ACHN (cell line): Measurements from ENCODE around the gene EXPH5.
"Not testable (repeated sequence)": the region's sequence is repeated elsewhere in the genome, so short reads cannot be mapped to it uniquely, and the experiment has no call there.

Experiments
- DNase-seq: peaks from one replicate; pipeline ENCODE4 v3.0.0-alpha.2; 2015
- in situ Hi-C: cut with HindIII; loops from 2 replicates; pipeline ENCODE4 v1.10.0; 2017; ENCODE audit warnings: low sequenced_read_pairs, low pct_ligation_motif_present, low pct_unique_long_range_greater_than_20kb

The EXPH5 gene, protein sequence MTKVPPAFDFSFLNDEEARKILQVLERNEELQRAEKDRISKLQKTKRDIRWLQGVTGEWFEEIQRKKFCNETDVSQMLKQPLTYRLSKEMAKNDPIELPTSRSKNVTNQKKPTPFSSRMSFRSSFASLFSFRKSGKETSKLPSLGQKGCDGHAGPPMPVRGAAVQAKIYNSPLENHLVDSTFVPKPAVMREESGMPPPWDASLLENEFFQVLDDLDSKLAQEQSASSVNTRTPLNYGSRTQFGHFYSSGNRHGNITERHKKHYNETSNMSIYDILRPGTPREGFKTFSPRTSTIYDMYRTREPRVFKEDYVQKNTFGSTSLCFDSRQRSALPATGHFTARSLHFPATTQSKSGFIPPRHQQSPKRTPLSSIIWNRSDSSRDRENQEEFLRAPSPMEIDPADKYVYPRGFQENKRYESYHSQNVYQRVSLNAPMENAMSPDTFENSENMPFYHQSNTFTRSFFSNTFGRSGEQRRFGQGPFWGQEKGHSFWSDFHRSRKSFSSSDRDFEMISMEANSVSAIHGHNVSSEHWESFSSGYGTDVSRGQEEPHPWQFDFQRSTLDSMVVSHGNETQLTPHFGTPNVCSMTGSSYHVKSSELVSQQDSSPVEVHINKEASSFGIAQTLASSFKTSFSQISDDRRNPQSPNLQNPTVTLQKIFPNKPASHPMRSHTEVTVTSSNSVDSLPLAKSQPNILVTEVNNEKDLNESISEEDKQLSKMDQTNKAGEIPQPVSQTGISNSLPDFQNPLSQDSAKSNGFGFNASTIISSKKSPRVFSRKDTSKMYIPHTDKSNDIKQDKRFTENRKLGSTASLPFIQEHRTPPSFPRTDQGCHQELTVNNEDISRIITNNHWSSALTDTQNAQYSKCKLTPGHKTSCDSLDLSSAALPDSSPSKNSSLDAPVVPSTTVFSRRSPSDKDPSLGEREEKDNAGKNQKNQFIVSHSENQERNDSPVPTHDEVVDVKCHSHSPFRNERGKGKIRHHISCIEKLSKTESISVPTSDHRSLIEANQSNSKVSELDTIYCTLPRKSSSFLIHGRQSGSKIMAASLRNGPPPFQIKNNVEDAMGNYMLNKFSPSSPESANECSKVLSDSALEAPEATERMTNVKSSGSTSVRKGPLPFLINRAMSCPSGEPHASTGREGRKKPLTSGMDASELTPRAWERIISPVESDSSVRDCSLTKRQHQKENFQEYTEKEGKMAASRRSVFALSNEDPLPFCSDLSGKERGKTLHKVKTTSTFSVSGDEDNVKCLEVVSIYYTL (N-terminal part only)

DNA sequence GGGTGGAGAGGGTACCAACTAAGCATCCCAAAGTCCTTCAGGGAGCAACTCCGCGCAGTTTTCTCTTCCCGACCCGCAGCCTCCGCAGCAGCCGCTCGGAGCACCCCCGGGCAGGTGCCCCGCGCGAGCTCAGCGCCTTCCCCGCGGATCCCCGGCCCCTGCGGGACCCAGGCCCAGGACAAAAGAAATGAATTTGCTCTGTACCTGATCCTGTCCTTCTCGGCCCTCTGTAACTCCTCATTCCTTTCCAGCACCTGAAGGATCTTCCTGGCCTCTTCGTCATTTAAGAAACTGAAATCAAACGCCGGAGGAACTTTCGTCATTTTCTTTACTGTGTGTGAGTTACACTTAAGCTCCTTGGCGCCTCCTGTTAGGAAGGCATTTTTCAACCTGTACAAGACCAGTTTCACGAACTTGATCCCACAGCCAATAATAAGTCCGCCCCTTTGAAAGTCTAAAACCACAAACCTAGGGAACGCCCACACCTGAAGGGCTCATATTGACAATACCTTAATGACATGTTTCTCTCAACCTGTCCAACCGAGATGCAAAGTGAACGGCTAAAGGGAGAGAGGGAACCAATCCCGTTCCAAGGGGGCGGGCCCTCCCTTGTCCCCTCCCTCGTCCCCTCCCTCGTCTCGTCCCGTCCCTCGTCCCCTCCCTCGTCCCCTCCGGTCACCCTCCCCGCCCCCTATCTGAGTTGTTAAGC lies at the start of gene EXPH5:
Gene EXPH5, minus strand, starts transcription at position 555 of the 709 bp plus-strand sequence. Its CDS starts 232 bp downstream, at position 323.
- peak; percentile 84 for DNase-seq
- in situ Hi-C loops: no loop called here

DNA sequence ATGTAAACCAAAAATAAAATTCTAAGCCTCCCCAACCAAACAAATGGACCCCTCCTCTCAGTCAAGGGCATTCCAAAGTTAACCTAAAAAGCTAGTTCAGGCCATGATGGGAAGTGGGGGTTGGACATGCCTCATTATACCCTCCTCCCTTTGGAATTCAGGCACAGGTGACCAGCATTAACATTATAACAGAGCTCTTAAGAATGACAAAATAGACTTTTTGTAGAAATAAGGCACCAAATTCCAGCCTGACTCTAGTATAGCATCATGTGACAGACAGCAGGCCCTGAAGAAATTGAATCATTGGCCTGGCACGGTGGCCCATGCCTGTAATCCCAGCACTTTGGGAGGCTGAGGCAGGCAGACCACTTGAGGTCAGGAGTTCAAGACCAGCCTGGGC lies 48.2 kb upstream of the EXPH5 start:
- in situ Hi-C loops, DNase-seq: not testable (repeated sequence)

DNA sequence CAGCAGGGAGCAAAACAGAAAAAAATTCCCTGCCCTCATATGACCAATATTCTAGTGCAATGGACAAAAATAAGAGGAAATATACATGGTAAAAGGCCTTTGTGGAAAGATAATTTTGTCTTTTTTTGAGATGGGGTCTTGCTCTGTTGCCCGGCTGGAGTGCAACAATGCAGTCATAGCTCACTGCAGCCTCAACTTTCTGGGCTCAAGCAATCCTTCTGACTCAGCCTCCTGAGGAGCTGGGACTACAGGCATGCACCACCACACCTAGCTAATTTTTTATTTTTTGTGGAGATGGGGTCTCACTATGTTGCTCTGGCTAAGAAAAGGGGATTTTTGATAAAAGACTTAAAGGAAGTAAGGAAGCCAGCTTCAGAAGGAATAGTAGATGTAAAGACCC lies 45.6 kb upstream of the EXPH5 start:
- no peak for DNase-seq
- in situ Hi-C loops: no loop called here

DNA sequence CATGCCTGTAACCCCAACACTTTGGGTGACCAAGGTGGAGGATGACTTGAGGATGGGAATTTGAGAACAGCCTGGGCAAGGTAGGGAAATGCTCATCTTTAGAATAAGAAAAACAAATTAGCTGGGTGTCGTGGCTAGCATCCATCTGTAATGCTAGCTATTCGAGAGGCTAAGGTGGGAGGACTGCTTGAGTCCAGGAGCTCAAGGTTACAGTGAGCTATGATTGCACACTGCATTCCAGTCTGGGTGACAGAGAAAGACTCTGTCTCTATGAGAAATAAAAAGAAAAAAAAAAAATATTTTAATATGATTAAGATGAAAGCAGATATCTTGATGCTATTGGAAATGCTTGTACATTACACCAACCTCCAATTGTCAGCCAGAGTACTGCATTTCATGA lies 42.7 kb upstream of the EXPH5 start:
- DNase-seq: no peak
- in situ Hi-C loops: no loop called here

DNA sequence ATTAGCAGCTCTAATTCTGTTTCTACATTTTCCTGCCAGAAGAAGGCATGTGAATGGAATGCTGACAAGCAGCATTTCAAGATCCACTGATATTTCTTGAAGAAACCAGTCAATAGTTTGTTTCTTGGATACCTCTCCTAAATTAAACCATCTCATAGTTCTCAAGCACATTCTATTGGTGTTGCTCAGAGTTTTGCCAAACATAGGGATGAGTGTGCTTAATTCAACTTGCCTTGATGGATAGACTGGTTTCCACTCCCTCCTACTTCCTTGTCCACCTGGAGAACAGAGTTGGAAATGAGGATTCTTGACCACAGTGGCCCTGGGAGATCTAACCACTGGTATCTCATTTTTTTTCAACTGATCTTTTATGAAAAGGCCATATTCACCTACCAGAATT lies 41.5 kb upstream of the EXPH5 start:
- in situ Hi-C loops: no loop called here
- no peak for DNase-seq

DNA sequence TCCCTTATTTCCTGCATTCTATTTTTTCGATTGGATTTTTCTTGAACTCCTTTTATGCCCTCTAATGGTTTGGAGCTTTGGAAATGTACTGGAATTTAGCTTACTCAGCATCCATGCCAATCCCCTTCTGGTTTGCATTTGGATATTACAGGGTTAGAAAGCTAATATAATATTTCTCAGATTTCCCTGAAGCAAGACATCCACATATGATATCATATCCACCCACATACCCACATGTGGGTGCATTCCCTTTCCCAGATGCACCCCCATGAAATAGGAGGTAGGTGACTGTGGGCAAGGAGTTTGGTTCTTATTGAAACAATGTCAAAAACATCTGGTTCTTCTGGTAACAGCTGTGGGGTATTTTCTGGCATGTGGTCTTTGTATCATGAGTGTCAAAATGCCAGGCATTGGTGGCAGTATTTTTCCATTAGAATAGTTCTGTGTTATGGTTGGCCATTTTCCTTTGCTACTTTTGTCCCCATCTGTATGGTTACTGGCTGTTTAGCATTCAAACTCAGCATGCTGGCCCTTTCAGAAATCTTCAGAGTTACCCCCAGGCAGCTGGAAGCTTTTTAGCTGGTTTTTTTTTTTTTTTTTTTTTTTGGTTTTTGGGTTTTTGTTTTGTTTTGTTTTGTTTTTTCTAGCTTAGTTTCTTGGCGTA lies 38.6 kb upstream of the EXPH5 start:
- DNase-seq: no peak
- in situ Hi-C loops: no loop called here

DNA sequence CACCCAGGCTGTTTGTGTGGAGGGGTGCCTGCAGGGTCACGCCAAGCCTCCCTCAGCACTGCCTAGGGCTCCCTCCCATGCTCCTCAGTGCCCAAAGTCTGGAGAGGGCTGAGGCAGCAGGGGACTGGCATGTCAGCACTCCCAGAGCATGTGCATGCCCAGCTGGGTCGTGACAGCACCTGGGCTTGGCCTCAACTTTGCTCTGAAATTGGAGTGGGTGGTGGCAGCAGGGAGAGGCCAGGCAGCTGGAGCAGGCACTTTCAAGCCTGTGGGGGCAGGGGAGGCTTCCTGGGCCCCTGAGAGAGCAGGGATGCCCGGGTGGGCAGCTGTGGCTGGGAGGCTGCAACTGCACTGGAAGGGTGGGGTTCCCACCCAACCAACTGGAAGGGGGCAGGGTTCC lies 35.7 kb upstream of the EXPH5 start:
- in situ Hi-C loops: no loop called here

DNA sequence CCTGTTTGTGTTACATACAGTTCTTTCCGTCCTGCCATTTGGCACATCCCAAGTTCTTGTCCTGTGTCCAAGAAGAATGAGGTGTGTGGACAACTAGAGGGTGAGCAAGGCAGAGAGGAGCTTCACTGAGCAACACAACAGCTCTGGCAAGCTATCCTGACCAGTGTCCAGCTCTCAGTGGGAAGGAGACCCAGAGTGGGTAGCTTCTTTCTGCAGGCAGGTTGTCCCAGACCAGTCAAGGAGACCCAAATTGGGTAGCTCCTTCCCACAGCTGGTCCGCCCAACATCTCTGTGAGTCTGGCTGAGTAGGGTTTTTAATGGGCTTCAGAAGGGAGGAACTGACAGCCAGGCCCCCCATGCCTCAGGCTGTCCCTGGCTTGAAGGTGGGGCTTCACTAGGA lies 35.2 kb upstream of the EXPH5 start:
- DNase-seq: no peak
- in situ Hi-C loops: no loop called here

More for the DNA sequence above, 35.7 kb upstream of the EXPH5 start:
- DNase-seq: no peak

DNA sequence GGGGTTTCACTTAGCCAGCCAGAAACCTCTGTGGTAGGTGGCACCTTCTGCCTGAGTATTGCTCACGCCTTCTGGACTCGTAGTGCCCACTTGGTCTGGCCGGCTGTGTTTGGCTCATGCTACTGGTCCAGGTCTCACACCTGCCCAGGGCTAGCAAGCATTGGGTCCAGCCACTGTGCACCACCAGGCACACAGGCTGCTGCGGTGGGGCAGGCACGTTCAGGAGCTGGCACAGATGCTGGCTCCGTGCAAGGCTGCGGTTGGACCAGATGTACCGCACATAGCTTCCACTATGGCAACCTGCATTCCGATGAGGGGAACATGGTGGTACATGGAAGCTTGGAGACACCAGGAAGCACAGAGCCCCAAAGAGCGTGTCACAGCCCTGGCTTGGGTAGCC lies 34.8 kb upstream of the EXPH5 start:
- DNase-seq: no peak
- in situ Hi-C loops: no loop called here

DNA sequence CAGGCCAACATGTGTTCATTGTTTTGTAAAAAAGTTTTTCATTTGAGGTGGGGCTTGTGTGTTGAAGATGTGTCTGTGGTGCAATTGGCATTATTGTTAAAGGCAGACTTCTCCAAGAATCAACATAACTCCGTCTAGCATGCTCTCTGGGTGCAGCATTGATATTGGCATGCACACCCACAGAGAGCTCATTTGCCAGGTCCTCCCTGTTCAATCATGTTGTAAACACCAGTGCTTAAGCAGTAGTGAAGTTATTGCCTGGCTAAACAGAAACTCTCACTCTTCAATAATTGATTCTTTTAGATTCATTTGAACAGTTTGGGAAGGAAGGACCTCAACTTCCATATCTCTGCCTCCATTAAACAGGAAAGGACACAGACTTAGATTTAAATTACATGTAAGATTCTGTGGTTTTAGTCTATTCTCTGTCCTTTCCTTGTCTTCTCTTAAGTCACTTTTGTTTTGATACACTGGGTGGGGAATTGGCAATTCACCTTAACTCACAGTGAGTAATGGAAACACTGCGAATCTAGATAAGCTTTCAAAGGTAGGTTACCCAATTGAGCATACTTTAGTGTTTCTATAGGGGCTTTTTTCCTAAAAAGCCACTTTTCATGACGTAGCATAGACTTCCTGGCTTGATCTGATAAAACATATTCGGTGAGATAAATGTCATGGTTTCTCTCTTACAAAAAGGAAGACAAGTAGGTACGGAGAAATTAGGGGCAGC lies 30.8 kb upstream of the EXPH5 start:
- no peak for DNase-seq
- in situ Hi-C loops: no loop called here

DNA sequence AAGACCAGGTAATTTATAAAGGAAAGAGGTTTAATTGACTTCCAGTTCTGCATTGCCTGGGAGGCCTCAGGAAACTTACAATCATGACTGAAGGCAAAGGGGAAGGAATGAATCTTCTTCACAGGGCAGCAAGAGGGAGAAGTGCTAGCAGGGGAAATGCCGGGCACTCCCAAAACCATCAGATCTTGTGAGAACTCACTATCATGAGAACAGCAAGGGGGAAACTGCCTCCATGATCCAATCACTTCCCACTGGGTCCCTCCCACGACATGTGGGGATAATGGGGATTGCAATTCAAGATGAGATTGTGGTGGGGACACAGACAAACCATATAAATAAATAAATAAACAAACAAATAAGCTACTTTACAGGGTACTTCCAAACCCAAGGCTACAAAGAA lies 28.8 kb upstream of the EXPH5 start:
- DNase-seq: no peak
- in situ Hi-C loops: no loop called here

DNA sequence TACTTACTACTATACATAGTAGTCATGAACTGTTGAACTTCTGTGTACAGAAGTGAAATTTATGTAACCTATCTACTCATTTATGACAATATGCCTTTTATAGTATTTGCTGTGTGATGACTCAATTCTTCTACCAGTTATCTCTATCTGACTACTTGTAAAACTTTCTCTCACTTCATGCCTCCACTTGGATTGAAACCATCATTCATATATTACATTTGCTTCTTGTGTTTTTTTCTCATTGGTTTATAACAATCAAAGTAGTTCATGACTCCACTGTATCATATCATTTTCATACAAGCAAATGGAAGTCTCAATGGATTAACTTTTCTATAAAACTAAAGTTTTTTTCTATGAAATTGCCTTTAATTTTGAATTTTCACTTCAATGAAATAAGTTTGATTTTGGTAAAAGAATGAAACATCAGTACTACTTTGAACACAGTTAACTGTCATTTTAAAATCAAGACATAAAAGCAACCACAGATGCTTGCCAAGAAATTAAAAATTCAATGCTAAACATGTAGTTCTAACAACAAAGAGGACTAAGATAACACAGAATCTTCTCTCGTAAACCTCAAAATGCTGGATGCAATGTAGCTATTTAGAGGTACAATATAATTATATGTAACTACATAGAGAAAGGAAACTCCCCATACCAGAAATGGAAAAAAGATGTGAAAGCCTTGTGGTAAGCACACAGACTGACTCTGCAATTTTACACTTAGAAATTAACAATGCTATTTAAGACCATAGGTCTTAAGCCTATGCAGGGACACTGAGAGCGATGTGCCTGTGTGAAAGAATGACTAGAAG lies 27.6 kb upstream of the EXPH5 start:
- in situ Hi-C loops: no loop called here
- DNase-seq: no peak

DNA sequence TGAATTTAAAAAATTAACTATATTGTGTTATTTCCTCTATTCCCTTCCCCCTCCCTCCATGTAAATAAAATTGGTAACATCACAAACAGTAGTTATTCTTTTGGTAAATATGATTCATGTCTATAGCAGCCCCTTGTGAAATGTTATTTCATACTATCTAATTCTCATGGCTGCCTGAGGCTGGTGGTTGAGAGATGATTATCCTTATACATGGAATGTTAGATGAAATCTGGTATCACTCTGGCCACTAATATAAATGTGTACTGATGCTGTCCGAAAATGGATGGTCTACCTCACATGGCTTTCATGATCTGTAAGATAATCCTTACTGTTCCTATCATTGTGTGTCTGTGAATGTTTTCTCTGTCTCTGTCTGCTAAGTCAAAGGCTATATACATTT lies 25.0 kb upstream of the EXPH5 start:
- in situ Hi-C loops: no loop called here
- DNase-seq: no peak

DNA sequence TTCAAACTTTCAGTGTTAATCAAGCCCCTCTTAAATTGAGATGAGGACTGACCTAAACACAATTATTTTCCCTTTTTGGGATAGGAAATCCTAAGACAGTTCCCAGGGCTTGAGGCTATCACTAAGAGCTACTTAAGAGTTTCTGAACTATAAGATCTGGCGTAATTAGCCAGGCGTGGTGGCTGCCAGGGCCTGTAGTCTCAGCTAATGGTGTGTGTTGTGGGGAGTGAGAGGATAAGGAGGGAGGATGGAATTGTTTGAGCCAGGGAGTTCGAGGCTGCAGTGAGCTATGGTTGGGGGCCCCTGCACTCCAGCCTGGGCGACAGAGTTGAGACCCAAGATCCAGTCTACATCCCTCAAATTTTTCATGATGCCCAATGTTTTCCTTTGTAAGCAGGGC lies 23.5 kb upstream of the EXPH5 start:
- in situ Hi-C loops: no loop called here
- no peak for DNase-seq

DNA sequence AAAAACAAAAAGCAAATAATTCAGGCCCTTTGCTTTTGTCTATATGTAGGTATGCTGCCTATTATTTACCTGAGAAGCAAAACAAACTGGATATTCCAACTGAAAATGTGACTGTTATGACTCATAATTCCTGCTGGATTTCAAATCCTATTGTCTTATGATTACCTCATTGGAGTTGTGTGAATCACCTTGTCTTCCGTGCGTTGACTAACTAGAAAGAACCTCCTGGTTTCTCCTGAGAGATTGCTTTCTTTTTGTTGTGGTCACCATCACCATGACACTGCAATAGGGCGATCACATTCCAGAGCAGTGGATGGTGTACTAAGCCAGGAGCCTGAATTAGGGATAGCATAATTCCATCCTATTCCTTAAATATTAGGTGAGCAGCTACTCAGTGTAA lies 23.0 kb upstream of the EXPH5 start:
- peak; percentile 85 for DNase-seq
- in situ Hi-C loops: no loop called here

DNA sequence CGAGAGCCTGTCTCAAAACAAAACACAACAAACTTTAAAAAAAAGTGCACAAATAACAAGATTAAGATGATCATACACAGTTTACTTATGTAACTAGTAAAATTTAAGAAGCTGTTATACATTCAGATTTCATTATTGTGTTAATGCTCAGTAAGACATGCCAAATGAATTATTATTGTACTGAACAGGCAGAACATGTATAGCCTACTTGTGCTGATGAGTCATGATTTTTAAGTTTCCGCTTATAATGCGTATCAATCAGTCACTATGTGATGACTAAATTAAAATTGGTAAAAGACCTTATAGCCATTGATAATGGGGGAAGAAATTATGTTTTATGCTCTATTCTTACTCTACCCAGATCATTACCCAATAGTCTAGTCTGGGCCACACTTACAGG lies 20.5 kb upstream of the EXPH5 start:
- in situ Hi-C loops: no loop called here
- DNase-seq: no peak

DNA sequence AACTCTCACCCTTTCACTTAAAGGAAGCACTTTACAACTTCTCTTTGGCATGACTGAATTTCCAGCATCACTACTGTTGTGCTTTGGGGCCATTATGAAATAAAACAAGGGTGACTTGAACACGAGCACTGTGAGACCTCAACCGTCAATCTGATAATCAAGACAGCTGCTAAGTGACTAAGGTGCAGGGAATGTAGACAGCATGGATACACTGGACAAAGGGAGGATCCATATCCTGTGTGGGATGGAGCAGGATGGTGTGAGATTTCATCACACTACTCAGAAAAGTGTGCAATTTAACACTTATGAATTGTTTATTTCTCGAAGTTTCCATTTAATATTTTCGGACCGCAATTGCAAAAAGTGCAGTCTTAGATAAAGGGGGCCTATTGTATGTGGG lies 16.1 kb upstream of the EXPH5 start:
- peak; percentile 47 for DNase-seq
- in situ Hi-C loops: no loop called here
